GM12875 (cell line): Measurements from ENCODE around the gene PPP6R3.

Source experiments
- H3K4me3 ChIP-seq: one replicate; pipeline ENCODE4 v1.5.1; 2011; ENCODE audit warnings: low read depth, low read length, control low read depth
- TF ChIP-seq, protein P1 (sequence below): IDR thresholded peaks from 2 replicates; pipeline ENCODE4 v1.5.1; 2011; ENCODE audit warnings: low read depth, mild to moderate bottlenecking, control low read depth, inconsistent platforms, low read length, moderate library complexity, borderline replicate concordance; ENCODE audit not compliant: insufficient read depth

The PPP6R3 gene

DNA sequence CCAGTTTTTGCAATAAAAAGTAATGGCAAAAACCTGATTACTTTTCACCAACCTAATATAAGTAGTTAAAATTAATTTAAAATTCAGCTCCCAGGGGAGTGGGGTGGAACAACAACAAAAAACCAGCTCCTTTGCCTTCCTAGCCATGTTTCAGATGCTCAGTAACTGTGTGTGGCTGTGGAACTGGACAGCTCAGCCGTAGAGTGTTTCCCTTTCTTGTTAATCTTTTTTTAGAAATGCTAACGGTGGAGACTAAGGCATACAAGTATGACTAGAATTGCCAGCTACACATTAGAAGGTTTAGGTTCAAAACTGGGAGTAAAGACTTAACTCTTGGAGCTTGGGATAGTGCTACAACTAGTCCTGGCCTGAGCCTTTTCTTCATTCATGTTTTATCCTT is 45.0 kb downstream of the PPP6R3 start:
- H3K4me3 ChIP-seq = no peak overlapping the region
- TF ChIP-seq, protein P1, sequence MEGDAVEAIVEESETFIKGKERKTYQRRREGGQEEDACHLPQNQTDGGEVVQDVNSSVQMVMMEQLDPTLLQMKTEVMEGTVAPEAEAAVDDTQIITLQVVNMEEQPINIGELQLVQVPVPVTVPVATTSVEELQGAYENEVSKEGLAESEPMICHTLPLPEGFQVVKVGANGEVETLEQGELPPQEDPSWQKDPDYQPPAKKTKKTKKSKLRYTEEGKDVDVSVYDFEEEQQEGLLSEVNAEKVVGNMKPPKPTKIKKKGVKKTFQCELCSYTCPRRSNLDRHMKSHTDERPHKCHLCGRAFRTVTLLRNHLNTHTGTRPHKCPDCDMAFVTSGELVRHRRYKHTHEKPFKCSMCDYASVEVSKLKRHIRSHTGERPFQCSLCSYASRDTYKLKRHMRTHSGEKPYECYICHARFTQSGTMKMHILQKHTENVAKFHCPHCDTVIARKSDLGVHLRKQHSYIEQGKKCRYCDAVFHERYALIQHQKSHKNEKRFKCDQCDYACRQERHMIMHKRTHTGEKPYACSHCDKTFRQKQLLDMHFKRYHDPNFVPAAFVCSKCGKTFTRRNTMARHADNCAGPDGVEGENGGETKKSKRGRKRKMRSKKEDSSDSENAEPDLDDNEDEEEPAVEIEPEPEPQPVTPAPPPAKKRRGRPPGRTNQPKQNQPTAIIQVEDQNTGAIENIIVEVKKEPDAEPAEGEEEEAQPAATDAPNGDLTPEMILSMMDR = no peak

DNA sequence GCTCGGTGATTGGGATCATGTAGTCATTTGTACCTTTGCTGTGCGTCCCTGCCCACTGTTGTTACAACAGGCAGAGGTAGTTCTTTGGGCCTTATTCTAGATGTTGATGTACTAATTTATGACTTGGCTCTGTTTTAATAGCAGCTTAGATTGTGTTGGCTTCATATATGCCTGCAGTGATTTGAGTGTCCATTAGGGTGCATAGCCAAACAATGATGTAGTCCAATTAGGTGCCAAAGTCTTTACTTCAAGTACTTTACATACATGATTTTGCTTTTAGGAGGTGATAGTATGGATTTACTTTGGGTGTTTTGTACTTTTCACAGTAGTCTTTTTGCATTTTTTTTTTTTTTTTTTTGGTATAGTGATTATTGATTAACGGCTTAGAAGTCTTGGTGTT is 46.4 kb downstream of the PPP6R3 start:
- TF ChIP-seq, protein P1 = no peak
- H3K4me3 ChIP-seq = no peak overlapping the region

DNA sequence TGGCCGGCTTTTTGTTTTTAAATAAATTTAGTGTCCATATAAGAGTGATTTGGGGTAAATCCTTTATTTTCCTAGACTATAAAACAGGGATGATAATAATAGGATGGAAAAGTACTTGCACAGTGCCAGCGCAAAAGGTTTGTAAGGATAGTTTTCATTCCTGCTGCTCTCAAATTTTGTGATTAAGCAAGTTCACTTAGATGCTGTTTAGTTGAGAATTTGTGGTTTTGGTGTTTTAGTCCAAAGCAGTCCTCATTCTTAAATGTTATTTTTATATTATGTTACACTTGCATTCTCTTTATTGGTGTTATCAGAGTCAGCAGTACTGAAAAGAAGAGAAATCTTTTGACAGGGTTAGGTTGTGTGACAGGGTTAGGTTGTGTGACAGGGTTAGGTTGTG is 47.9 kb downstream of the PPP6R3 start:
- TF ChIP-seq, protein P1 = no peak
- H3K4me3 ChIP-seq = no peak overlapping the region

DNA sequence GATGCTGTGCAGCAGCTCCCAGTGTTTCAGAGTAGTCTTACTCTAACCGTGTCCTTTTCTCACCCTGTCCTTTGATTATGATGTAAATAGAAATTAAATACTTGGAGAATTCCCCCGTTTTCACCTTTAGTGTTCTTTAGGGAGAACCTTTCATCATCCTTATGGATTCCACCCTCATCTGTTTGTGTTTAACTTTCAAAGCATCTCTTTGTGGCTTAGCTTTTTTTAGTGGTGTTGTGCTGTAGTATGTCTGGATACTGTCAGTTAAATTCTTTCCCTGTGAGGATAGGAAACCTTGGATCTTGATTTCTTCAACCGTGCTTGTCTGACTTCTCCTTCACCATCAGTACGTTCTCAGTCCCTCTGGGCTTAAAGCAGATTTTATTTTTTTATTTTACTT is 48.5 kb downstream of the PPP6R3 start:
- H3K4me3 ChIP-seq = no peak overlapping the region
- TF ChIP-seq, protein P1 = no peak

DNA sequence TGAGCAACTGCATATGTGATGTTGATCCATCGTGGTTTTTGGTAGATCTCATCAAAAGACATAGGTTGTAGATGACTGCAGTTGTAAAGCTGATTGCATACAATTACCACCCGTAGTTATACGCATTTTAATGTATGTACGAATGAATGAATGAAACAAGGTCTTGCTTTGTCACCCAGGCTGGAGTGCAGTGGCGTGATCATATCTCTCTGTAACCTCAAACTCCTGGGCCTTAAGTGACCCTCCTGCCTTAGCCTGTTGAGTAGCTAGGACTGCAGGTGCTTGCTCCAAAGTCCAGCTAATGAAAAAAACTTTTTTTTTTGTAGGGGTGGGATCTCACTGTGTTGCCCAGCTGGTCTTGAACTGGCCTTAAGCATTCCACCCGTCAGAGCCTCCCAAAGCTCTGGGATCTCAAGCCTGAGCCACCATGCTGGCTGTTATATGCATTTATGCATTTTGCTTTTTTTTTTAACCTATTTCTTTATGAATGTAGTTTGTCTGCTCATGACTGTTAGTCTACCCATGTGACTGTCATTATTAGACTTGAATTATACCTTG is 53.5 kb downstream of the PPP6R3 start:
- H3K4me3 ChIP-seq = no peak overlapping the region
- TF ChIP-seq, protein P1 = no peak

DNA sequence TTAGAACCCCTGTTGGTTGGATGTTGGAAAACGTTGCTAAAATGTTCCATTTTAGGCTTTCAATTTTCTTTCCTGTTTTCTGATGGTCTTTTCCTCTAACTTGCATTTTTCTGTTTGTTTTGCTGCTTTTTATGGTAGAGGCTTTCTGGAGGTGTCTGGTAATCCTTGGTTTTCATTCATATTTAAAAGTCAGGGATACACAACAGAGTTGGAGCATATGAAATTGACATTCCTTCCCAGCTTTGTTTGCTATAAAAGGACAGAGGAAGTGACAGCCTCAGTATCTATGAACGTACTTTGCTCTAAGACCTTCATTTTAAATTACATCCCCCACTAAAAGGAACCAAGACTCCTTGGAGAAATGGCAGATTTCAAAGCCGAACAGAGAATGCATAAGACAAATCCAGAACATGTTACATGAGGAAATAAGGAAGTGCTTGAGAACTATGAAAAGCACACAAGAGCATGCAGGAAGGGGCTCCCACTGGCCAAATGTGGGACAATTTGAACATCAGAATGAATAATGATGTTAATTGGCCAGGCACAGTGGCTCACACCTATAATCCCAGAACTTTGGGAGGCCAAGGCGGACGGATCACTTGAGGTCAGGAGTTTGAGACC is 56.7 kb downstream of the PPP6R3 start:
- TF ChIP-seq, protein P1 = no peak
- no peak overlapping the region for H3K4me3 ChIP-seq

DNA sequence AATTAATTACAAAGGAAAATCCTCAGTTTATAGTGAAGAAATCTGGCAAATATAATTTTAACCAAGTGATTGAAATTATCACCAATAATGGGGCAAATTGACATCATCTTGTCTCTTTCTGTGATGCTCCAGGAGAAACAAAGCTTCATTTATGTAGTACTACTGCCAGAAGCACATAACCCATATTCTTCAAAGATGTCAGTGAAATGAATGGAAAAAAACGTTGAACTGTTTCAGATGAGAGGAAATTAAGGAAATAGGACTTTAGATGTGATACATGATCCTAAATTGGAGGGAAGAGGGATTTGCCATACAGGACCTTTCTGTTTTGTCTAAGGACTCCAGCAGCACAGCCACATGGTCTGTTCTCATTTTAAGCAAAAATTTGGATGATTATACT is 57.6 kb downstream of the PPP6R3 start:
- H3K4me3 ChIP-seq = no peak overlapping the region
- TF ChIP-seq, protein P1 = no peak
